Fibroblast of skin of scalp (primary cell): ENCODE data around the gene HOXA4.

Source experiments
- DNase-seq: peaks from one replicate; pipeline ENCODE4 v3.0.0-alpha.2; 2013

HOXA4 gene

GRCh38 chr7:27157702-27158431 is 27.3 kb upstream of the HOXA4 start:
- no peak for DNase-seq

- no peak for DNase-seq
Observed at GRCh38 chr7:27156916-27157701, 26.6 kb upstream of the HOXA4 start.

GRCh38 chr7:27156508-27156898 is 25.9 kb upstream of the HOXA4 start, which contains the start of gene HOXA7:
Gene HOXA7, minus strand, starts transcription at chr7:27156675. Its CDS starts 130 bp downstream, at chr7:27156545.
- DNase-seq, result no peak

- no peak for DNase-seq
Observed at GRCh38 chr7:27155816-27156507, 25.4 kb upstream of the HOXA4 start.

- no peak for DNase-seq
Observed at GRCh38 chr7:27154901-27155815, 24.6 kb upstream of the HOXA4 start.

- DNase-seq, result no peak
Observed at GRCh38 chr7:27154369-27154768, 23.8 kb upstream of the HOXA4 start.

GRCh38 chr7:27153526-27153925 is 23.0 kb upstream of the HOXA4 start:
- DNase-seq, result no peak

- DNase-seq, result no peak
Observed at GRCh38 chr7:27152816-27153442, 22.4 kb upstream of the HOXA4 start.

- no peak for DNase-seq
Observed at GRCh38 chr7:27151931-27152815, 21.6 kb upstream of the HOXA4 start, which contains the start of gene HOXA3. Gene HOXA3, minus strand, starts transcription at chr7:27152583. Its CDS starts 41,943 bp downstream, at chr7:27110640.

- no peak for DNase-seq
Observed at GRCh38 chr7:27151341-27151930, 20.9 kb upstream of the HOXA4 start.

- DNase-seq, result peak; percentile 50
Observed at GRCh38 chr7:27150568-27151340, 20.2 kb upstream of the HOXA4 start.

GRCh38 chr7:27149842-27150567 is 19.4 kb upstream of the HOXA4 start:
- no peak for DNase-seq

GRCh38 chr7:27148756-27149641 is 18.4 kb upstream of the HOXA4 start:
- no peak for DNase-seq

- no peak for DNase-seq
Observed at GRCh38 chr7:27148031-27148755, 17.6 kb upstream of the HOXA4 start.

GRCh38 chr7:27147199-27148030 is 16.9 kb upstream of the HOXA4 start, which contains the start of gene HOXA6:
Gene HOXA6, minus strand, starts transcription at chr7:27147774. Its CDS starts 25 bp downstream, at chr7:27147749.
- DNase-seq, result no peak
